A204.1 (cell line): ENCODE results near the gene PTPN3.

ENCODE experiments used
- FAIRE-seq: peaks from 2 replicates; lab custom pipeline; 2012; peaks lifted over from hg19 to GRCh38; lab: Jason Lieb, UNC

The PTPN3 gene

DNA sequence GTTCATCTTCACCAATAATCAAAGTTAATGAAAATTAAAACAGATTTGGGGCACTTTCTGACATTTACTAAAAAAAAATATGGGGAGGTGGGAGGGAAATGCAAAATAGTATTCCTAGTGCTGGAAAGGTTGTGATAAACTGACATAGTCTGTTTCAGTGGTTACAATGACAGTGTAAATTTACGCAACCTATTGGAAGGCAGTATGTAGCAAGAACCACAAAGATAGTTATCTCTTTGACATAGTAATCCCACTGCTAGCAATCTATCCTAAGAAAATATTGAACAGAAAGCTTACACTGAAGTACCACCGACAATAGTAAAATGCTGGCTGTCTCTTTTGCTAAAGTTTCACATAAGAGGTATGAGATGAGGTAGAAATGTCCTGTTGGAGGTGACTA lies 162.2 kb downstream of the PTPN3 start:
- no peak for FAIRE-seq

- no peak for FAIRE-seq
Measured at GRCh38 chr9:109335121-109335520, 163.0 kb downstream of the PTPN3 start.

DNA sequence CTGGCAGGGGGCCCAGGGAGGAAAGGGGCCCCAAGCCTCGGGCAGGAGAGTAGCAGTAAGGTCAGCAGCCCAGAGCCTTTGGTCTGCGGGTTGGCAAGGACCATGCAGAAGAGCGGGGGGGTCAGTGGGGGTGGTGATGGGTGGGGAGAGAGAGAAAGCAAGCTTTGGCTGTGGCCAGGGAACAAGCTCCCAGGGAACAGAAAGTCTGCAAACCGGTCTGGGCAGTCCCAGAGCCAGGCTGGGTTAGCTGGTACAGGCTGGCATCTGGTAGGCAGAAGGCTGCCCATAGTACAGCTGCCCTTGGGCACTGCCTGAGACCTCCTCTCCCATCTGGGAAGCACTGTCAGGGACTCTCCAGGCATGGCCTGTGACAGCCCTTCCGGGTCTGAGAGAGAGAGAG lies 166.8 kb downstream of the PTPN3 start:
- no peak for FAIRE-seq

DNA sequence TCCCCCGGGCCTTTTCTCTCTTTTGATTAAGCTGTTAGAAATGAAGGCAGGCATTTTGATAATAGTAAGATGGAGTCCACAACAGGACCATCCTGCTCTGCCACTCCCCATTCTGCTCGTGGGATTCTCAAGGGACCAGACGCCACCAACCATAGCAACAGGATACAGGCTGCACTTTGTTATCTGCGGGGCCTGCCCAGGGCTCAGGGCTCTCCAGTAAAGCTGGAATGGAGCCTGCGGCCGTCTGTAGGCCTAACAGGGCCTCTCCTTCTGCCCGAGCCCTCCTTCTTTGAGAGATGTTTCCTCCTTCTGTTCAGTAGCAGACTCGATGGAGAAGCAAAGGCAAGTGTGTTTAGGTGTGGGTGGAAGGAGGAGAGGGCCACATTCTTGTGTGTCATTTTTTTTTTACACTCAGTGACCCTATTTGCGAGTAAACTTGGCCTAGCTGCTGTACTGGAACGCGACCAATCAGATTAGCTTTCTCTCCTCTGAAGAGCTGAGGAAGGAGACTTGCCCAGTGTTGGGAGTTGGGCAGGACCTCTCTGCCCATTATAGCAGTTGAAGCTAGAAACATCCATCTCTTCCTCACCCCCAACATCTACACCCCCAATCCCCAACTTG lies 168.4 kb downstream of the PTPN3 start:
- FAIRE-seq, result no peak

DNA sequence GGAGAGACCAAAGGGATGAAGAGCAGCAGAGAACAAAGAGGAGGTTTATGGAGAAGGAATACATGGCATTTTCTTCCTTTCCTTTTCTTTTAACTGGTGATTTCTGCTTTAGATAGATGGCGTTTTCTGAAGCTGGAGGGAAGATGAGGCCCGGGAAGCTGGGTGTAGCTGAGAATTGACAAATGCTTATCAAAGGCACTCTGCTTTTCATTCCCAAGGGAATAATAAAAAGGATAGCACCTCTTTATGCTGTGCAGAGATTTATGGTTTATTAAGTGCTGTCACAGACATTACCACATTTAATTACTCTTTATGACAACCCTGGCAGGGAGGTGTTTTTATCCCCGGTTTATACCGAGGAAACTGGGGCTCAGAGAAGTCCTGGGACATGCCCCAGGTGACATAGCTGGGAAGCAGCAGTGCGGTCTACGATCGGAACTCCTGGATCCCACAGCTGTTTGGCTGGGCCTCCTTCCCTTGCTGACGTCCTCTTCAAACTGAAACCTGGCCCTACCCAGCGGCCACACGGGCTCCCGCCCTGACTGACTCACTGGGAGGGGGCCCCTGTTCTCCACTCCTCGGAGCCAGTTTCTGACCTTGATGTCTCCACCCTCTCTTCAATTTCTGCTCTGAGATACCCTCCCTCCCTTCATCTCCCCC lies 169.0 kb downstream of the PTPN3 start:
- FAIRE-seq, result no peak
